Activated CD4-positive, alpha-beta memory T cell treated with anti-CD3 and anti-CD28 coated beads, Interleukin-2, amount 10 ng/mL, durations not matched to agents 7 days and 5 days (primary cell): ENCODE data around the gene CCDC148. TPM values are rescaled to one million over a fixed set of nuclear protein-coding genes. Genes with fewer than 3 reads are reported as not detected.

Source experiments
- CTCF ChIA-PET: fragments of 350-600 bp; sonication (Branson Sonifier 250); formaldehyde crosslinking; loops from one replicate; lab custom pipeline; 2021; ENCODE audit warnings: antibody characterized with exemption, inconsistent platforms; lab: Charles Lee
- POLR2A ChIA-PET: fragments of 350-600 bp; sonication (Branson Sonifier 250); formaldehyde crosslinking; loops from one replicate; lab custom pipeline; 2021; ENCODE audit warnings: antibody characterized with exemption; lab: Charles Lee
- DNase-seq: peaks from one replicate; pipeline ENCODE4 v3.0.0-alpha.2; 2020
- H3K27ac Mint-ChIP-seq: one replicate; pipeline ENCODE4 v1.8.0; 2021; ENCODE audit warnings: mild to moderate bottlenecking, mixed read lengths
- H3K27me3 Mint-ChIP-seq: one replicate; pipeline ENCODE4 v1.8.0; 2021; ENCODE audit warnings: mixed read lengths
- H3K36me3 Mint-ChIP-seq: one replicate; pipeline ENCODE4 v1.8.0; 2021; ENCODE audit warnings: low read depth, mixed read lengths
- H3K4me1 Mint-ChIP-seq: one replicate; pipeline ENCODE4 v1.8.0; 2021; ENCODE audit warnings: mixed read lengths
- H3K4me3 Mint-ChIP-seq: one replicate; pipeline ENCODE4 v1.8.0; 2021; ENCODE audit warnings: mild to moderate bottlenecking, mixed read lengths
- H3K9me3 Mint-ChIP-seq: one replicate; pipeline ENCODE4 v1.8.0; 2021; ENCODE audit warnings: mixed read lengths
- total RNA-seq, 2 experiments: library from RNA; stranded (reverse); gene quantifications; one replicate each; pipeline ENCODE4 v1.2.3, GENCODE V29; 2021

Gene CCDC148
- total RNA-seq, 2 experiments from 2014 or later = not detected

DNA sequence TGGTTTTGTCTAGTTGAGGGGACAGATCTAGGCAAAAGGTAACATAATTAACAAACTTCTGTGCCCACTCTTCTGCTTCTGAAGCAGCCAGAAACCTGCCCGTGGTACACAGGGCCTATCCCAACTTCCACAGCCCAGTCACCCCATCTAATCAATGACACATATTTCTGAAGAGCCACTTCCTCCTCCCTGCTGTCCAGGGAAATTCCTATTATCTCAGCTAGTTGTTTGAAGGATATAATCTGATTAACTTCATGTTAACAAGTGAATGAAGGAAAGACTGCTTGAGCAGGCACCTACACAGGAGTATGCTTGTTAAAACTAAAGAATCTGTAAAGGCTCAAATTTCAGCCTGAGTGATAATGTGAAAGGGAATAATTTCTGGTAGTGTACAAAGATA is 61.4 kb downstream of the CCDC148 start:
- no peak for DNase-seq
- no peaks in the 10 kb centered on the region for H3K9me3 Mint-ChIP-seq
- CTCF ChIA-PET = no interaction called here
- peaks cover 7% of the 10 kb centered on the region for H3K4me1 Mint-ChIP-seq
- H3K27ac Mint-ChIP-seq = no peak overlapping the region
- POLR2A ChIA-PET = no interaction called here
- H3K36me3 Mint-ChIP-seq = no peaks in the 10 kb centered on the region
- peaks cover 9% of the 10 kb centered on the region for H3K27me3 Mint-ChIP-seq
- no peak overlapping the region for H3K4me3 Mint-ChIP-seq

DNA sequence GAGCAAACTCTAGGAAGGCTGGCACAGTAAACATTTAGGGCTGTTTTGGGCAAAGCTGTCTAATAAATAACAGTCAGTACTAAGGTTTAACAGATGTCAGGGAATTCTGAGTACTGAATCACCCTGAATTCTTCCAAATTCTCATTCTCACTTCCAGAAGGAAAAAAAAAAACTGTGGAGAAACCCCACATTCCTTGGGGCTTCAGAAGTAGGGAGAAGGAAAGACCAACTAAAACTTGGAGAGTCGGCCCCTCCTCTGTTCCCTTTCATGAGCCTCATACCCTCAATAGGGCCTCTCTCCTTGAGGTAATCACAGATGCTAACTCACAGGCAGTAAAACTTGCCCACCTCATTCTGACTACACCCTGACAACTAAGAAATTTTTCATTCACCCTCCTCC is 62.1 kb downstream of the CCDC148 start:
- DNase-seq = no peak
- no peak overlapping the region for H3K4me3 Mint-ChIP-seq
- H3K36me3 Mint-ChIP-seq = no peaks in the 10 kb centered on the region
- H3K4me1 Mint-ChIP-seq = peaks cover 7% of the 10 kb centered on the region
- peaks cover 6% of the 10 kb centered on the region for H3K27me3 Mint-ChIP-seq
- CTCF ChIA-PET = no interaction called here
- POLR2A ChIA-PET = no interaction called here
- H3K27ac Mint-ChIP-seq = no peak overlapping the region
- H3K9me3 Mint-ChIP-seq = no peaks in the 10 kb centered on the region

DNA sequence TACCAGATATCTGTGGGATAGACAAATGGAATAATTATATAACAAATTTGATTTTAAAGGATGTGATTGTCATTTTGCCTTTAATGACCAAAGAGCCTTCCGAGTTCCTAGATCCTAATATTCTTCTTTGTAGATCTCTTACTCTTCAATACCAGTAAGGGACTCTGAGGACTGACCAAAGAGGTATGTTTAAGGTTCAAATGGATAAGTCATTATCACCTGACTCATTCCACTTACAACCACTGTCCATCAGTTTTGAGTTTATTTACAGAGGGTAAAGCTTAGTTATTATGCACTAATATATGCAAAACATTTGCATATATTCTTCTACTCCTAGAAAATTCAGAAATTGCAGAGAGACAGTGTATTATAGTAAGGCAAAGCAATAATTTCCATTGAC is 62.7 kb downstream of the CCDC148 start:
- H3K4me3 Mint-ChIP-seq = no peak overlapping the region
- CTCF ChIA-PET = no interaction called here
- peaks cover 6% of the 10 kb centered on the region for H3K27me3 Mint-ChIP-seq
- H3K4me1 Mint-ChIP-seq = peaks cover 7% of the 10 kb centered on the region
- no peak overlapping the region for H3K27ac Mint-ChIP-seq
- H3K36me3 Mint-ChIP-seq = no peaks in the 10 kb centered on the region
- H3K9me3 Mint-ChIP-seq = no peaks in the 10 kb centered on the region
- DNase-seq = no peak
- POLR2A ChIA-PET = no interaction called here

DNA sequence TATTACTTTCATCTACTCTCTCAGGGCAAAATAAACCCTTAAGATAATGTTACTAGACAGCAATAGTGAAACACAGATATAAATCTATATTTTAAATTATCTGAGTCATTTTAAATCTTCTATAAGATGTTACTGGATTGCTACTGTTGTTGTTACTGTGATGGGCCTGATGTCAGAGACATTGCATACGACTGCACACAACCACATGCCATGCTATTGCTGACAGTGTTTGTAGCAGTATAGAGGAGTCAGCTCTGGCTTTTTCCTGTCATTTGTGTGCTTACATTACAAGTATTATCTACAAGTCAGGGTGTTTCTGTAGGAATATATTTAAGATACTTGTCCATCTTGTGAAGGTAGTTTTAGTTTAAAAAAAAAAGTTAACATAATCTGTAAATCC is 63.9 kb downstream of the CCDC148 start:
- Mint-ChIP-seq H3K36me3 (no peaks in the 10 kb centered on the region), H3K27me3 (no peaks in the 10 kb centered on the region), H3K4me3 (no peak overlapping the region), H3K4me1 (peaks cover 7% of the 10 kb centered on the region), H3K27ac (no peak overlapping the region), H3K9me3 (no peaks in the 10 kb centered on the region)
- no peak for DNase-seq
- ChIA-PET POLR2A (no interaction called here), CTCF (no interaction called here)

DNA sequence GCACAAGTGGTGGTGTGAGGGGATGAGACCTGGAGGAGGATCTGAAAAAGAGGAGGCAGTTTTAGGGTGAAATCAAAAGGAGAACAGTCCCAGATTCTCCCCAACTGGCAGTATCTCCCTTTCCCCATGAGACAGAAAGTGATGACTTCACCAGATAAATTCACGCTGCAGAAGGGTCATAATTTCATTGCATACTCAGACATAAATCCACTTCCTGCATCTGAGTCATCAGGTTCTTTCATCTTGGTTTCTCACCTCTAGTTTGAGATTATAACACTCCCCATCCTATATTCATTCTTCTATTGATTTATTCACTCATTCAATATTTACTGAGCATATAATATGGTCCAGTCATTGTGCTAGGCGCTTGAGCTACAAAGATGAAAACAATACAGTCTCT is 64.7 kb downstream of the CCDC148 start:
- Mint-ChIP-seq H3K27me3 (peaks cover 4% of the 10 kb centered on the region), H3K9me3 (no peaks in the 10 kb centered on the region), H3K27ac (no peak overlapping the region), H3K4me1 (peaks cover 7% of the 10 kb centered on the region), H3K4me3 (no peak overlapping the region), H3K36me3 (no peaks in the 10 kb centered on the region)
- no peak for DNase-seq
- CTCF ChIA-PET = no interaction called here
- POLR2A ChIA-PET = no interaction called here

DNA sequence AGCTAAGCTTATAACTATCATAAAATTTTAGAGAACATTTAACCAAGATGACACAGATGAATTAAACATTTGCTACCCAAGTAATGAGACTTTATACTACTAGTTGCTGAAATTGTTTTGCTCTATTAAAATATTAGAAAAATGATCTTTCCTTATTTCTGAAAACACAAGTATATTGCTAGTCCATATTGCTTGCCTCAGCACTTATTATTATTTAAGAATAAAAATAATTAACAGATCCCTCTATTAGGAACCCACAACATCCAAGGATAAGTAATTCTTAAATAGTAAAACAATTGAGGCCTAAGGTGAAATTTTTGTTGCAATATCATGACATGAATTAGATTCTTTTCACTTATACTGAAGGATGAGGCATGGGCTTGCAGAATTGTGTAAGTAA is 65.2 kb downstream of the CCDC148 start:
- H3K36me3 Mint-ChIP-seq = no peaks in the 10 kb centered on the region
- DNase-seq = no peak
- no peaks in the 10 kb centered on the region for H3K9me3 Mint-ChIP-seq
- no peak overlapping the region for H3K4me3 Mint-ChIP-seq
- peaks cover 7% of the 10 kb centered on the region for H3K4me1 Mint-ChIP-seq
- no peak overlapping the region for H3K27ac Mint-ChIP-seq
- ChIA-PET POLR2A (no interaction called here), CTCF (no interaction called here)
- peaks cover 4% of the 10 kb centered on the region for H3K27me3 Mint-ChIP-seq

DNA sequence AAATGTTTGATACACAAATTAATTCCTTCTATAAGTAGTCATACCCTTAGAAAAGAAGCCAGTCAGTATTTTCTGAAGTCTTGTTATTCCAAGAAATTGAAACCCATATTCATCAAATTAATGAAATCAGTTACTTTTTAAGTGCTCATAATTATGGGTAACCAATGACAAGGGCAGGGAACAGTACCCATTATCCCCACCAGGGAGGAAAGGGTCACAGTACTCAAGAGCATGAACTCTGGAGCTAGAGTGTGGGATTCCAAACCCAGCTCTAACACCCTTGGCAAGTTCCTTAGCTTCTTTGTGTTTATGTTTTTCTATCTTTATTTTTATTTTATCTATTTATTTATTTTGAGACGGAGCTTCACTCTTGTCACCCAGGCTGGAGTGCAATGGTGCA is 68.4 kb downstream of the CCDC148 start:
- Mint-ChIP-seq H3K9me3 (no peaks in the 10 kb centered on the region), H3K4me3 (no peak overlapping the region), H3K27me3 (peaks cover 4% of the 10 kb centered on the region), H3K36me3 (no peaks in the 10 kb centered on the region), H3K27ac (no peak overlapping the region), H3K4me1 (peaks cover 7% of the 10 kb centered on the region)
- CTCF ChIA-PET = no interaction called here
- no peak for DNase-seq
- POLR2A ChIA-PET = no interaction called here

DNA sequence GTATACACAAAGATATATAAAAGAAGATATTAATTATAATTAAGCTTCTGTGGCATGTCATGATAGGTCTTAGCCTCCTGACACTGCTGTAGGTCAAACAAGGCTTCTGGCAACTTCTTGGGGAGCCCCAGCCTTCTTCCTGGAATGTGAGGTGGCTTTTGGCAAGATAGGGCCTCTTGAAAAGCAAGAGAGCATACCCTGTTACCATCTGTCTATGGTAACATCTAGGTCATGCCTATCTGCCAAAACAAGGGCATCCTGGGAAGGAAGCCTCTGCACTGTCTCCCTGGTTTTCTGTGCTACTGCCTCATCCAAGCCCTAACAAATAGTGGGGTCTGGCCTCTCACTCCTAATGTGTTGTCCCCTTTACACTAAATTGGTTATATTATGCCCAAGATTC is 70.9 kb downstream of the CCDC148 start:
- H3K4me3 Mint-ChIP-seq = no peak overlapping the region
- no peak for DNase-seq
- ChIA-PET CTCF (no interaction called here), POLR2A (no interaction called here)
- no peak overlapping the region for H3K27ac Mint-ChIP-seq
- H3K27me3 Mint-ChIP-seq = peaks cover 4% of the 10 kb centered on the region
- H3K4me1 Mint-ChIP-seq = no peaks in the 10 kb centered on the region
- H3K9me3 Mint-ChIP-seq = no peaks in the 10 kb centered on the region
- H3K36me3 Mint-ChIP-seq = no peaks in the 10 kb centered on the region

DNA sequence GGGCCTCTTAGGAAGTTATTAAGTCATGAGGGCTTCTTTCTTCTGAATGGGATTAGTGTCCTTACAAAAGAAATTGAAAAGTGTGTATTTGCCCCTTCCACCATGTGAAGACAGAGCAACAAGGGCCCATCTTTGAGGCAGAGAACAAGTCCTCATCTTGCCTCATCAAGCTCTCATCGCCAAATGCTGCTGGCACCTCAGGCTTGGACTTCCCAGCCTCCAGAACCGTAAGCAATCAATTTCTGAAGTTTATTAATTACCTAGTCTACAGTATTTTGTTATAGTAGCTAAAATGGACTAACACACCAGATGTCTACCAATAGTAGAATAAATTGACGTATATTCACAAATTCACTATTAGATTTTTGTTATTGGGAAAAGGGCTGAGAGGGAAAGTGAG is 74.6 kb downstream of the CCDC148 start:
- H3K36me3 Mint-ChIP-seq = no peaks in the 10 kb centered on the region
- ChIA-PET POLR2A (no interaction called here), CTCF (no interaction called here)
- no peak for DNase-seq
- no peaks in the 10 kb centered on the region for H3K4me1 Mint-ChIP-seq
- no peaks in the 10 kb centered on the region for H3K9me3 Mint-ChIP-seq
- H3K4me3 Mint-ChIP-seq = no peak overlapping the region
- no peak overlapping the region for H3K27ac Mint-ChIP-seq
- H3K27me3 Mint-ChIP-seq = peaks cover 6% of the 10 kb centered on the region

DNA sequence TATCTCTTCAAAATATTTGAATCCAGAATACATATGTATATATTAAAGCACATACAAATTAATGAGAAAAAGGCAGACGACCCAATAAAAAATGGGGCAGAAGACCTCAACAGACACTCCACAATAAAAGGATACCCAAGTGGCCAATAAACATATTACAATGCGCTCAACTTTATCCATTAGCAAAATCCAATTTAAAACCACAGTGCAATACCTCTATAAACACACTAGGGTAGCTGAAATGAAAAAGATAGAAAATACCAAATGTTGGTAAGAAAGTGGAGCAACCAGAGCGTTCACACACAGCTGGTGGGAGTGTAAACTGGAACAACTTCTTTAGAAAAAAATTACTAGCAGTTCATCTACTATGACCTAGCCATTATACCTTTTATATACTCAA is 75.3 kb downstream of the CCDC148 start:
- Mint-ChIP-seq H3K27ac (no peak overlapping the region), H3K27me3 (peaks cover 6% of the 10 kb centered on the region), H3K4me3 (no peak overlapping the region), H3K4me1 (no peaks in the 10 kb centered on the region), H3K36me3 (no peaks in the 10 kb centered on the region), H3K9me3 (no peaks in the 10 kb centered on the region)
- POLR2A ChIA-PET = no interaction called here
- CTCF ChIA-PET = no interaction called here
- no peak for DNase-seq

DNA sequence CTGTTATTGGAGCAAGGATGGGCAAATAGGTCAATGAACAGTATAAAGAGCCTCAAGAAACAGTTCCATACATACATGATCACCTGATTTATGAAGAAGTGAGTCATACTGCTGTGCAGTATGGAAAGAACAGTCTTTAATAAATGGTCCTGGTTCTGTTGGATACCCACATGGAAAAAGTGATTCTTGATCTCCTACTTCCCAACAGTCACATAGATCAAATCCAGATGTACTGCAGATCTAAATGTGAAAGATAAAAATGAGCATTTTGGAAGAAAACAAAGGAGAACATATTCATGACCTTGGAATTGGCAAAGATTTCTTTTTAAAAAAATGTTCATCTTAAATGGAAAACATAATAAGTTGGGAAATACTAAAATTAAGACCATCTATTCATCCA is 75.8 kb downstream of the CCDC148 start:
- ChIA-PET CTCF (no interaction called here), POLR2A (no interaction called here)
- Mint-ChIP-seq H3K9me3 (no peaks in the 10 kb centered on the region), H3K4me3 (no peak overlapping the region), H3K4me1 (no peaks in the 10 kb centered on the region), H3K36me3 (no peaks in the 10 kb centered on the region), H3K27ac (no peak overlapping the region), H3K27me3 (peaks cover 6% of the 10 kb centered on the region)
- no peak for DNase-seq

DNA sequence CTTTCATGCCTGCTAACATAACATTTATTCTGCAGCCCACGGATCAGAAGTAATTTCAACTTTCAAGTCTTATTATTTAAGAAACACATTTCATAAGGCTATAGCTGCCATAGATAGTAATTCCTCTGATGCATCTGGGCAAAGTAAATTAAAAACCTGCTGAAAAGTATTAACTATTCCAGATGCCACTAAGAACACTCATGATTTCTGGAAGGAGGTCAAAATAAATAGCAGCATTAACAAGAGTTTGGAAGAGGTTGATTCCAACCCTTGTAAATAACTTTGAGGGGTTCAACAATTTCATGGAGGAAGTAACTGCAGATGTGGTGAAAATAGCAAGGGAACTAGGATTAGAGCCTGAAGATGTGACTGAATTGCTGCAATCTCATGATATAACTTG is 77.6 kb downstream of the CCDC148 start:
- CTCF ChIA-PET = no interaction called here
- H3K4me3 Mint-ChIP-seq = no peak overlapping the region
- no peaks in the 10 kb centered on the region for H3K9me3 Mint-ChIP-seq
- H3K36me3 Mint-ChIP-seq = no peaks in the 10 kb centered on the region
- no peaks in the 10 kb centered on the region for H3K4me1 Mint-ChIP-seq
- no peak for DNase-seq
- H3K27ac Mint-ChIP-seq = no peak overlapping the region
- peaks cover 6% of the 10 kb centered on the region for H3K27me3 Mint-ChIP-seq
- POLR2A ChIA-PET = no interaction called here

DNA sequence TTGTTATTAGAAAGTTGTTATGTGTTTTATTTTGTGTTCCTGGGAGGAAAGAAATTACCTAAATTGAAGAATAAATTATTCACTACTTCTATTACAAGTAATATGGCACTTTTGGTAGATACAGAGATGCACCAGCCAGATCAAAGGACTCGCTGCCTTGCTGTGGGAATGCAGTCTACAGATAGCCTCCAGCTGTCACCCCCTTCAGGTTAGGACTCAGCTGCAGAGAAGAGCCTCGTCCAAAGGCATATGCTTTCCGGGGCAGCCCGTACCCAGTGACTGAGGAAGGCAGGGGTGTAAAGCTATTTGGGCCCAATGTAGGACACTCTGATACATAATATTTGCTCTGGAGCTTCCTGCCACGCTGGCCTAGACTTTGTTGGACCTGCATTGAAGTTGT is 90.2 kb downstream of the CCDC148 start:
- H3K27ac Mint-ChIP-seq = no peak overlapping the region
- CTCF ChIA-PET = no interaction called here
- H3K27me3 Mint-ChIP-seq = peaks cover 3% of the 10 kb centered on the region
- peaks cover 7% of the 10 kb centered on the region for H3K9me3 Mint-ChIP-seq
- no peak overlapping the region for H3K4me3 Mint-ChIP-seq
- H3K4me1 Mint-ChIP-seq = no peaks in the 10 kb centered on the region
- POLR2A ChIA-PET = no interaction called here
- no peaks in the 10 kb centered on the region for H3K36me3 Mint-ChIP-seq
- DNase-seq = no peak

DNA sequence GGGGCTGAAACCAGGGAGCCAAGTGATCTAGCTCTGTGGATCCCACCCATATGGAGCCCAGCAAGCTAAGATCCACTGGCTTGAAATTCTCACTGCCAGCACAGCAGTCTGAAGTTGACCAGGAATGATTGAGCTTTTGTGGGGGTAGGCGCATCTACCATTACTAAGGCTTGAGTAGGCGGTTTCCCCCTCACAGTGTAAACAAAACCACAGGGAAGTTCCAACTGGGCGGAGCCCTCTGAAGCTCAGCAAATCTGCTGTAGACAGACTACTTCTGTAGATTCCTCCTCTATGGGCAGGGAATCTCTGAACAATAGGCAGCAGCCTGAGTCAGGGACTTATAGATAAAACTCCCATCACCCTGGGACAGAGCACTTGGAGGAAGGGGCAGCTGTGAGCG is 96.7 kb downstream of the CCDC148 start:
- ChIA-PET CTCF (no interaction called here), POLR2A (no interaction called here)
- no peak overlapping the region for H3K4me3 Mint-ChIP-seq
- H3K36me3 Mint-ChIP-seq = no peaks in the 10 kb centered on the region
- no peaks in the 10 kb centered on the region for H3K4me1 Mint-ChIP-seq
- H3K9me3 Mint-ChIP-seq = peaks cover 3% of the 10 kb centered on the region
- DNase-seq = no peak
- no peak overlapping the region for H3K27ac Mint-ChIP-seq
- H3K27me3 Mint-ChIP-seq = peaks cover 2% of the 10 kb centered on the region

DNA sequence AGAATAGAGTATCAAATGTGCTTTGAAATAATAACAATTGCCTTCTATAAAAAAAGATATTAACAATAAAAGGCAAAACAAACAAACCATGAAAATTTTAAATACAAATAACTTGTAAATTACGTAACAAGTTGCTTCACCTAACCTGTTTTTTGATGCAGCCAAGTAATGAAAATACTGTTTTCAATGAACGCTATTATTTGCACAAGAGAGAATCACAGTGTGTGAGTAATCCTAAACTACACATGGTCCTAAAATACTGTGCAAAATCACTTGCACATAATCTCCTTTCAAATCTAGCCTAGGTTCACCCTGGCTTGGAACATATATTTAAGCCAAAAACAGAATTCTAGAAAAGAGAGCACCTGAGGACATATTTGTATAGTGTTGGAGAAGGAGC is 98.9 kb downstream of the CCDC148 start:
- no peak for DNase-seq
- no peak overlapping the region for H3K4me3 Mint-ChIP-seq
- H3K27ac Mint-ChIP-seq = no peak overlapping the region
- H3K27me3 Mint-ChIP-seq = peaks cover 2% of the 10 kb centered on the region
- CTCF ChIA-PET = no interaction called here
- no peaks in the 10 kb centered on the region for H3K4me1 Mint-ChIP-seq
- H3K9me3 Mint-ChIP-seq = peaks cover 2% of the 10 kb centered on the region
- POLR2A ChIA-PET = no interaction called here
- no peaks in the 10 kb centered on the region for H3K36me3 Mint-ChIP-seq
